Stimulated activated CD4-positive, alpha-beta T cell treated with anti-CD3 and anti-CD28 coated beads, Interleukin-1b, Interleukin-23, amount 100 ng/mL, for 4 hours (primary cell): ENCODE measurements around the gene PGM2L1.
A peak's percentile ranks its signal among the peaks of the same experiment; 100 is the strongest.
"Not testable (repeated sequence)": the region's sequence is repeated elsewhere in the genome, so short reads cannot be mapped to it uniquely, and the experiment has no call there.

Source experiments
- DNase-seq, 2 donors: peaks; one replicate each; pipeline ENCODE4 v3.0.0-alpha.2; 2020; ENCODE audit warnings: low read depth in 2 of 2

Gene PGM2L1

DNA sequence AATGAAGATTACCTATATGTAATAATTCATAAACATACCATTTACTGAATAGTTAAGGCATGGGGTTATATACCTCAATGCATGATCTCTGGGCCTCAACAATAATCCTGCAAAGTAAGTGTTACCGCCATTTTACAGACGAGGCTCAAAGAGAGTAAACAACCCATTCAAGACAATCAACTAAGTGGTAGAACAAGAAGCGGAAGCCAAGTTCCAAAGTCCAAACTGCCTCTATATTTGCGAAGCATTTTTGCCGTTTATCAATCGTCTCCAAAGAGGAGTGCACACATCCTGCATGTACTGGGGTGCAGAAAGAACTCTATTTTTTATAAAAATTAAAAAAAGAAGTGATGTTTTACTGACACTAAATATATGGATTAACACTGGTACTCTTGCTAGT, 59.3 kb downstream of the PGM2L1 start:
- no peak for DNase-seq

DNA sequence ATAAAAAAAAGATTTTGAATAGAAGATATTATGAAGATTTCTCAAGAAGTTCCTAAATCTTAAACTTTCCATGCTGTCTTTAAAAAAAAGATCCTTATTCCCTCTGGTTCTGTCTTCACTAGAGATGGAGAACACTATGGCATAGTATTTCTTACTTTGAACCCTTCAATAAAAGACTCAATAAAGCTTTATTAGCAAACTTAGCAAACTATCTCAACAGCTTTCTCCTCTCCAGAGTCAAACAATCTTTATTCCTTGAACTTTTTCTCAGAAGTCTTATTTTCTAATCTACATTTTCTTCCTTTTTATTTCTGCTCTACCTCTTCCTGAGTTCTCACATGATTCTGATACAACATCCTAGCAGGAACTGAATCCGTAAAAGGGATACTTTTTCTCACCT, 65.0 kb downstream of the PGM2L1 start:
- DNase-seq, result no peak

DNA sequence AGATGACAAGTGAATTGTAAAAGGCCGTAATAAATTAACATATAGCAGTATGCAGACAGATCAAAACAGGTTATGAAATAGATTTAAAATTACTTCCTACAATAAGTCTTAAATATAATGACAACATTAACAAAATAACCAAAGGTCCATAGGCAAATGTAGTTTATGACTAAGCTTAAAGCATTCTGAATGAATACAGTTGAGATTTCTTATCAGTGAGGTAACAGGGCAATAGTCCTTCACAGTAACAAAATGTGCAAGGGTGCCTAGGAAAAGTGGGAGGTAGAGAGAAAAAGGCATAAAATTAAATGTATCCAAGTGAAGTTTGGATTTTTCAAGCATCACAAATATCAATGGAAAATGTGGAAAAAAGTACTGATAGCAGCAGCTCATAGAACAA, 65.9 kb downstream of the PGM2L1 start:
- no peak for DNase-seq

- DNase-seq, result not testable (repeated sequence)
Measured at GRCh38 chr11:74331000-74331399, 67.2 kb downstream of the PGM2L1 start.

GRCh38 chr11:74330075-74330858, 68.0 kb downstream of the PGM2L1 start:
- no peak for DNase-seq

DNA sequence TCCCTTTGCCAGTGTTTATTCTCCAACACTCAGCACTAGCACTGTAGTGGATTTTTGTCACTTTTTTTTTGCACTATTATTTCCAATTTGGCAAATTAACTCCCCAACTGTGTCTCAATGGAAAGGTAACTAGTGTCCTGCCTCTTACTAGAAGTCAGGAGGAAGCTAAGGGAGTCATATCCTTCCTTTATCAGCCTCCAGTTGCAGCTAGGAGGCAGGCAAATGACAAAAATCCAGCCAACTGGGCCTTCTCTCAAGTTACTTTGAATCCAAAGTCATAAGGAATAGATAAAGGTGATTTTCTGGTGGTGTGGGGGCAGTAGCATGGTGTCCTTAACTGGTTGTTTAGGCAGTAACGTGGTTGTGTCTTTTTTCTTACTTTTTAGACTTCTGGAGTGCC, 71.2 kb downstream of the PGM2L1 start:
- no peak for DNase-seq

- no peak for DNase-seq
Measured at GRCh38 chr11:74326665-74327064, 71.6 kb downstream of the PGM2L1 start.

DNA sequence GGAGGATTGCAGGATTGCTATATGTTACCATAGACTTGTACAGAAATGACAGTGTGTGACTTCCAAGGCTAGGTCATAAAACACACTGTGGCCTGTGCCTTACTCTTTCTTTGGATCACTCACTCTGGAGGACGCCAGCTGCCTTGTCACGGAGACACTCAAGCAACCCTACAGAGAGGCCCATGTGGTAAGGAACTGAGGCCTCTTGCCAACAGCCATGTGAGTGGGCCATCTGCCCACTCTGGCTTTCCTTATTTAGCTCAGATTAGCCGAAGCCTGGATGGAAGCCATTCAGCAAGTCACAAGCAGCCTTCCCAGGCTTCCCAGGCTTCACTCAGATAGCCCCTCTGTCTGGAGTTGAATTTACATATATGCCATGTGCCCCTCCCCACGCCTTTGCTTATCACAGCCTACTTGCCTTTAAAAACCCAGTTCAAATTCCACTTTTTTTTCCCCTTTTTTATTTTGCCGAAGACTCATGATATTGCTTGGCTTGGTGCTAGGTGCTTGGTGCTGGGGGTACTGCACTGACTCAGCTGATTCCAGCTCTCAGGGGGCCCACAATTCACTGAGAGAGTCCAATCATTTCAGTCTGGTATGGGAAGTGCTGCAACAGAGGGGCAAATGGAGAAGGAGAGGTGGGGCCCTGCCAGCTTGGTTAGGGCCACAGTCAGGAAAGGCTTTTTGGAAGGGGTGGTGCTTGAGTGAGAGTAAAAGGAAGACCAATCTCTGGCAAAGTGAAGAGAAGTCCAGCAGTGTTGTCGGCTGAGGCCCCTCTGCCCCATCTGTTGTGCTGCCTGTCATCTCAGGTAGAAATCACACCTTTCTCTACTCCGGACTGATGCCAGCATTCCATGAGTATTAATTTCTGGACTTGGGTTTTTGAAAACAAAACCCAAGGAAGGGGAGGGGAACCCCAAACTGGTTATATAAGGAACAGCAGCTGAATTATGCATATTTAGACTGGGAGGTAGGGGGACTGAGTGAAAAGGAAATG, 72.3 kb downstream of the PGM2L1 start:
- no peak for DNase-seq

DNA sequence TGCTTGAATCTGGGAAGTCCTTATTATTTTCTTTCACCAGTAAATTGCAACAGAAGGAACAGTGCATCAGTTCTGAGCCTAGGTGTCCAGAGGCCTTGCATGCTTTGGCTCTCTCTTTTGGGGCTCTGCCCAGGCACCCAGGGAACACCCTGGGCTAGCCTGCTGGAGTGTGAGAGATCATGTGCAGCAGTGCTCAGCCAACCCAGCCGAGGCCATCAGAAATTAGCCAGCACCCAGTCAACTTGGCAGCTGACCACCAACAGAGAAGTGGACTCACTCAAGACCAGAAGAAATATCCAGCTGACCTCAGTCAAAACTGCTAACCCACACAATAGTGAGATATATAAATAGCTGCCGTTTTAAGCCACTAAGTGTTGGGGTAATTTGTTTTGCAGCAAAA, 75.6 kb downstream of the PGM2L1 start:
- DNase-seq, result no peak

DNA sequence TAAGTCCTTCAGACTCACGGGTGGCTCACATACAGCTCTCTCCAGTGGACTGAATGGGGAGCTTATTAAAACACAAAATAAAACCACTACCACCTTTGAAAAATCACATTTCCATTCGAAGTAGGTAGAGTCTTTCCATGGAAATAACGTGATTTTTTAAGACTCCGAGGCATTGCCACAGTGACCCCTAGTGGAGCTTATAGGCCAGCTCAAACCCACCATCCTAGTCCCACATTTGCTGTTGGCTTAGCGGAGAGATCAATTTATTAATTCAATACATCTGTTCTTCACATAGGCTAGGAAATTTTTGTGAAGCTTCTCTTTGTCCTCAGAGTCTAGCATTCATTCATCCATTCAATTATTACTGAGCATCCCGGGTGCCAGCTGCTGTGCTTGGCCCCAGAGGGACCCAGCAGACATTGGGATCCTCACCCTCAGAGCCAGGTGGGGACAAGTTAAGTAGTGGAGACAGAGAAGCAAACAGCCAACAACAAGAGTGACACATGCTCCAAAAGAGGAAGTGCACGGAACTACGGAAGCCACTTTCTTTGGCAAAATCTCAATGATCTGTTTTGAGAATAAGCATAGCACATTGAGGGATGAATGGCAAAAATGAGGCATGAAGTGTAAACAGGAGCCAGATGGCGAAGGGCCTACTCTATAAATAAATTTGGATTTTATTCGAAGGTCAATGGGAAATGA, 76.6 kb downstream of the PGM2L1 start:
- DNase-seq, result peak in 1 of 2 donors; percentile 2

DNA sequence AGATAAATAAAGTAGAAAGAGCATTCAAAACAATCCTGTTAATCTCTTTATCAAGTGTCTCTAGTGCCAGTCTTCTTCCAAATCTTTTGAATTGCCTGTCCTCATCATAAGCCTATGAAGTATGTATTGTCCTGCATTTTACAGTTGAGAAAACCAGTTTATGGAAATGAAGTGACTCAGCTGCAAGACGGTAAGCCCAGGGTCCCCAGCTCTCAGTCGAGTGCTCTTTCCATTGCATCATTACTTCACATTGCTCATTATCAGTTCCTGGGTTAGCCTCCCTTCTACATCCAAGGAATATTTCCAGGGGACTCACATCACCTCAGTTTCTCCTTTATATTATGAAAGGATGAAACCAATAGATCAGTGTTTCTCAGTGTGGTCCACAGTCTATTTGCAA, 77.7 kb downstream of the PGM2L1 start:
- DNase-seq, result no peak

GRCh38 chr11:74319139-74319816, 79.0 kb downstream of the PGM2L1 start:
- DNase-seq, result no peak

DNA sequence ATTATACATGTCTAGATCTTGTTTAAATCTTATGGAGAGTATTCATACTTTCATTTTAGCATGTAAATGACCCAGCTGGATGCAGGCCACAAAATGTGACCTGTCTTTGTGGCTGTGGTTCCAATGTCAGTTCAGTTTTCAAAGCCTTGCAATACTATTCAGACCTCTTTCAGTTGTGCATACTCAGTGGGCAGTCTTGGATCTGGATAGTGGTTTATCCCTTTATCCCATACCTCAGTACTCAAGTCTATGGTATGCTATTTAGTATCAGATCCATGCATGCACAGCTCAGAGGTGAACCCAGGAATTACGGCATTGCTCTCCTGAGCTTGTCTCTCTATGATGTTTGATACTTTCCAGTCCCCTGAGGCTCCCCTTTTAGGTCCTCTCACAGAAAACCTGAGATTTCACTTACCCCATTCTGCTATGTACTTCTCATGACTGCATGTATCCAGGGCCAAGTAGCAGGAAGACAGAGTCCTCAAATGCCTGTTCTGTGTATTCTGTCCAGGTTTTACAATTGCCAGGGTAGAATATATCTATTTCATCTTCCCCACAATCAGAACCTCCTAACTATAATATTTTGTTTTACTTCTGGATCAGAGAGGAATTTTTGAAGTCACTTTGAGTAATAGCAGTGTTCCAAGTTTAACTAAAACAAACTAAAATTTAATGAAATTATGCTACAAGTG, 79.8 kb downstream of the PGM2L1 start:
- DNase-seq, result no peak

GRCh38 chr11:74316772-74317505, 81.3 kb downstream of the PGM2L1 start:
- DNase-seq, result no peak

- DNase-seq, result no peak
Measured at GRCh38 chr11:74312326-74312725, 85.9 kb downstream of the PGM2L1 start.

DNA sequence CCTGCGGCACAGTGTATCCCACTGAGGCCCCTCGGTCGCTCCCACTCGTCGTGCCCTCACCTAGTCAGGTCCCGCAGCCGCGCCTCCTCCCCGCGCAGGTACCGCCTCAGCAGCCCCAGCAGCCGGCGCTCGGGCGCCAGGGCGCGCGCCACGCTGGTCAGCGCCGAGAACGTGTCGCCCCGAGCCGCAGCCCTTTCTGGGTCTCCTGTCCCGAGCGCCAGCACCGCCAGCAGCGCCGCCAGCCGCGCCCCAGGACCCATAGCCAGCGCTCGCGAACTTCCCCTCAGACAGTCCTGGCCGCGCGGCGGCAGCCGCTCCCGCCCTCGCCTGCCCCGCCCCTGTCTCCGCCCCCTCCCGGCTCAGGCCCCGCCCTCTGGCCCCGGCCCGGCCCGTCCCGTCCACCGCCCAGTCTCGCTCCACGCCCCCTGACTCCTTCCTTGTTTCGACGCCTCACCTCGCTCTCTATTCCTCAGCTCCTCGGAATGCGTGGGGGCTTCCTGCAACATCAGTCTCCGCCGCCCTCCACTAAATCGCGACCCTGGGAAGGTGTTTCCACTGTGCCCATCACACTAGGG, 86.8 kb downstream of the PGM2L1 start, which contains the start of gene P4HA3:
P4HA3 (minus strand) TSS at position 289 of the 575 bp plus-strand sequence; CDS start at position 260, 29 bp downstream.
- peak; percentile 24 to 57 for DNase-seq

DNA sequence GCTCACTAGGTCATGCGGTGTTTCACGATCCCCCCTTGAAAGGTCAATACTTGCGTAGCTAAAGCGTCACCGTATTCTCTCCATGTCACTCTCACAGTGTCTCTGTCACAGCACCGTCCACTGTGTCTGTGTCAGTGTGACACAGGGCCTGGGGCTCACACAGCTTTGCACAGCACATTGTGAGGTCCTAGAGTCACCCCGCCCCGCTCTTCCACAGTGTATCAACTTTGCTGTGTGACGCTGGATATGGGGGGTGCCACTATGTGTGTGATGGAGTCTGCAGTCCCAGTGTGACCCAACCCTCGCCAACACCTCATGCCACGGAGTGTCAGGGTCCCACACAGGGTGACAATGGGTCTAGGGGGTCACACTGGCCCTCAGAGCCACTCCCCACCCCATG, 87.4 kb downstream of the PGM2L1 start:
- DNase-seq, result no peak

- no peak for DNase-seq
Measured at GRCh38 chr11:74307434-74307833, 90.8 kb downstream of the PGM2L1 start.

GRCh38 chr11:74306435-74307175, 91.6 kb downstream of the PGM2L1 start:
- DNase-seq, result no peak
